Measurements from ENCODE around the gene APRT.

GRCh38 chr16:88844419-88845036 is 32.8 kb upstream of the APRT start:
- TF ChIP-seq GATA3 (IDR thresholded peaks at IDR 0.05; ENCODE audit: low read depth, low read length) (no peak), GATA2 (IDR thresholded peaks at IDR 0.05; ENCODE audit: low read depth, low read length) (no peak)

Measured in SH-SY5Y (cell line).